Fibroblast of skin of left biceps (primary cell): ENCODE results near the gene IL17RA.

ENCODE experiments used
- DNase-seq, 2 experiments: peaks; one replicate each; pipeline ENCODE4 v3.0.0-alpha.2; 2013; ENCODE audit warnings: low read depth in 2 of 2

IL17RA gene

DNA sequence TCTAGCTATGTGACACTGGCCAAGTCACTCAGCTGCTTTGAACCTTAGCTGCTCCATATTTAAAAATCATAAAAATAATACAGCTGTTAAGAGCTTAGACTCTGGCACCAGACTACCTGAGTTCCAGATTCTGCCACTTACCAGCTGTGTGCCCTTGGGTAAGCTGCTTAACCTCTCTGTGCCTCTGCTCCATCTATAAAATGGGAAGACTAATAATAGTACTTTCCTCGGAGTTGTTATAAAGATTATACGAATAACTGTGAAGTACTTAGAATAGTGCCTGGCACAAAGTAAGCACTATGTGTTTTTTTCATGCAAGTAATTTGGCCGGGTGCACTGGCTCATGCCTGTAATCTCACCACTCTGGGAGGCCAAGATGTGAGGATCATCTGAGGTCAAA, 72.9 kb downstream of the IL17RA start:
- no peak for DNase-seq

DNA sequence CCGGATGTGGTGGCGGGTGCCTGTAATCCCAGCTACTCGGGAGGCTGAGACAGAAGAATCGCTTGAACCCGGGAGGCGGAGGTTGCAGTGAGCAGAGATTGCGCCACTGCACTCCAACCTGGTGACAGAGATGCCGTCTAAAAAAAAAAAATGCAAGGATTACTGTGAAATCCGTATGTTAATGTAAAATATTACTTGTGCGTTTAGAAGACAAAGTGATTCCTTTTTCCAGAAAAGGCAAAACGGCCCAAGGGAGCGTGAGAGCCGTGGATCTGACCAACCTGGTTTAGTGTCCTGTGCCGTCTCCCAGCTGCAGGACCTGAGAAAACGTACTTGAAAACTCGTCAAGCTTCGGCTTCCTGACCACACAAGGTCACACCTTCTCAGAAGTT, 73.4 kb downstream of the IL17RA start:
- no peak for DNase-seq

DNA sequence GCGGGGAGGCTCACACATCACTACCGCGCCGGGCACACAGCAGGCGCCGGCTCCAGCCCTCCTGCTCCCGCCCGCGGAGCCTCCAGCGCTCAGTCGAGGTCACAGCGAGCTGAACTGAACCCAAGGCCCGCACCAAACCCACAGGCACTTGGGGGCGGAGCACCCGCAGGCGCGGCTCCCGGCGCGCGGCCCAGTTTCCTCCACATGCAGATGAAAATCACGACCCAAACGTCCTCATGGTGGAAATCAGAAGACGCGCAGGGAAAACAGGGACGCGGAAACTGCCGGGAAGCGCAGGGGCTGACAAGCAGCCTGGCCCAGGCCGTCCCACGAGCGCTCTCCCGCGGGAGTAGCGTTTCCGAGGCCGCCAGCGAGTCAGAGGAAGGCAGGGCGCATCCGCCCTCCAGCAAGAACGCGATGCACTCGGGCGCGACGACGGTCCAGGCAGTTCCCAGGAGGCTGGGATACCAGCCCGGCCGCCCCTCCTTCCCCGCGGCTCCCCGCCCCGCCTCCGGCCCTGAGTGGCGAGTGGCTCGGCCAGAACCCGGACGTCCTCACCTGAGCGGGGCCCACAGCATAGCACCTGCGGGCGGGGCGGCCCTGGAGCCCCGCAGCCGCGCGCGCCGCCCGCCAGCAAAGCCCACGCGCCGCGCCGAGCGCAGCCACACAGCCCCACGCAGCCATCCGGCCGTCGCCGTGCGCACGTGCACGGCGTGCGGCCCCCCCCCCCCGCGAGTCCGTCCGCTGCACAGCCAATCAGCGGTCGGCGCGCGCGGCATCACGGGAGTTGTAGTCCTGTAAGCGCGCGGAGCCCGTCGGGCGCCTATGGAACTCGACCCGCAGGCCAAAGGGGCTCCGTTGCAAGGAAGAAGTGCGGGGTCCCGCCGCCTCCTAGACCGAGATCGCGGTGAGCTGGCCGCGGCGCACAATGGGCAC, 74.0 kb downstream of the IL17RA start, which contains the start of gene HDHD5:
Gene HDHD5 (minus strand): TSS at position 710 of the 936 bp plus-strand sequence. CDS start 26 bp downstream, at position 684.
- DNase-seq: peak; percentile 65 to 67

DNA sequence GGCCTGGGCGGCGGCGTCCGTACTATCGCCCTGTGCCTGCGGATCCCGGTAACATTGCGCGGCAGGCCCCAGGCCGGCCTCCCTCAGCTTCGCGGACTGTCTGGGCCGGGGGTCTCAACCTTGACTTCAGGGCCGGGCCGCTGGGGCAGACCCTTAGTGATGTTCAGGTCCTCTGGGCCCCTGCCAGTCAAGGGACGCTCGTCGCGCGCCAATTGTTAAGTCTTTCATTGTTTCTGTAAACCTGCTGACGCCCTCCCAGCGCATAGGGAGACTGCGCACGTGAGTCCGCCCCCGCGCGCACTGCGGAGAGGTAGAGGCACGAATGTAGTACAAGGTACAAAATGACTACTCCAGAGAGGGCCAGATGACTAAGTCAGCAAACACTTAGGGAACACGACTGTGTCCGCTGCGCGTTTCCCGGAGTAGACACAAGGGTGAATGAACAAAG, 74.7 kb downstream of the IL17RA start:
- peak in 1 of 2 experiments; percentile 11 for DNase-seq

DNA sequence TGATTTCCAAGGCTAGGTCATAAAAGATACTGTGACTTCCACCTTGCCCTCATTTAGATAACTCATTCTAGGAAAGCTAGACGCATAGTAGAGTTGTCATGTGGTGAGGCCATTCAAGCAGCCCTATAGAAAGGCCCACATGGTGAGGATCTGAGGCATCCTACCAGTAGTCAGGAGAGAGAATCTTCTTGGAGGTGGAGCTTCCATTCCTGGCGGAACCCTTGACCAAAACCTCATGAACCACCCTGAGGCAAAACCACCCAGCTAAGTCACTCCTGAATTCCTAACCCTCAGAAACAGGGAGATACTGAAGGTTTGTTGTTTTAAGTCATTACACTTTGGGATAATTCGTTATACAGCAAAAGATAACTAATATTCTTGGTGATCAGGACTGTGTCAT, 77.2 kb downstream of the IL17RA start:
- no peak for DNase-seq

DNA sequence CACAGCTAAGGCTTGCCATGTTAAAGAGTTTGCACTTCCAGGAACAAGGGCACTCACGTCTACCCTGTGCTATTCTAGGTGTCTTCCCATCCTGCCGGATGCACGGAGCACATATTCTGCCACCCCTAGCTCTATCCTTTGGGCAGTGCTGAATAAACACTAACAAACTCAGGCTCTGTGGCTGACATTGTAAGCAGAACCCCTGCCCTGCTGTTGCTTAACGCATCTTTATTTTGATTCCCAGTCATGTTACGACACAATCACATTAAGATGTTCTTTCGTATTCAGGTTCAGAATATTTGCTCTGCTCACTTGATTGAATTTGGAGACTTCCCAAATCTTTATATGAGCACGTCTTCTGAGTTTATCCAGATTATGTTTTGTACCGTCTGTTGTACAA, 77.9 kb downstream of the IL17RA start:
- no peak for DNase-seq

DNA sequence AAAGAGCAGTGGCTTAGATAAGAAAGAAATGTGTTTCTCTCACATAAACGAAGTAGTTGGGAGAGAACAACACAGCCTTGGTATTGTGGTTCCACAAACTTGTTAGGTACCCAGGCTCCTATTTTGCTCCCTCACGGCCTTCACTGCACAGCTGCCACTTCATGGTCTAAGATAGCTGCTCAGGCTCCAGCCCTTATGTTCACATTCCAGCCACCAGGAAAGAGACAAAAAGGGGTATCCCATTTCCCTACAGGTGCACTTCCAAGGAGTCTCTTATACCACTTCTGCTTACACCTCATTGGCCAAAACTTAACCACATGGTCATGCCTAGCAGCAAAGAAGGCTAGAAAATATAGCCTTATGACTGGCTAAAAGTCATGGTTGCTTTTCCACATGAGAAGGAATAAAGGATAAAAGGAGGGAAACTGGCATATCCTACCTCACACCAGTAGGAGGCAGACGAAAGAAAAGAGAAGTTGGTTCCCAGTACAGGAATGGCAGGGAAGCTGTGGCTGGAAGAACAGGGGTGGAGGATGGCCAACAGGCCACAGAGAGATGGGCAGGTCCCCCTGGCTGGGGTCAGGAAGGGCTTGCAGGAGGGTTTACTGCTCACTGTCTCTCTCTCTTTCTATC, 79.7 kb downstream of the IL17RA start:
- no peak for DNase-seq
